H9 (cell line): ENCODE measurements around the gene PDPK1. TPM values are rescaled to one million over a fixed set of nuclear protein-coding genes. Genes with fewer than 3 reads are reported as not detected.
"Not testable (repeated sequence)": the region's sequence is repeated elsewhere in the genome, so short reads cannot be mapped to it uniquely, and the experiment has no call there.

Experiments used
- DNase-seq: peaks from one replicate; pipeline ENCODE4 v3.0.0-alpha.2; 2017
- H2AFZ ChIP-seq: one replicate; pipeline ENCODE4 v1.6.1; 2013; ENCODE audit warnings: mild to moderate bottlenecking, low read length, control low read depth, moderate library complexity
- H2AK5ac ChIP-seq: 2 replicates; pipeline ENCODE4 v1.6.1; 2013; ENCODE audit warnings: low read length, control low read depth, mixed read lengths; ENCODE audit not compliant: insufficient read length
- H2BK120ac ChIP-seq: one replicate; pipeline ENCODE4 v1.6.1; 2013; ENCODE audit warnings: low read depth, mild to moderate bottlenecking, low read length, control low read depth, inconsistent platforms; ENCODE audit not compliant: poor library complexity, severe bottlenecking
- H2BK12ac ChIP-seq: 2 replicates; pipeline ENCODE4 v1.6.1; 2013; ENCODE audit warnings: low read length, control low read depth, mixed read lengths, low read depth; ENCODE audit not compliant: insufficient read length
- H2BK15ac ChIP-seq: 2 replicates; pipeline ENCODE4 v1.6.1; 2013; ENCODE audit warnings: low read depth, low read length, control low read depth
- H2BK20ac ChIP-seq: one replicate; pipeline ENCODE4 v1.6.1; 2013; ENCODE audit warnings: low read depth, mild to moderate bottlenecking, low read length, control low read depth, inconsistent platforms; ENCODE audit not compliant: poor library complexity, severe bottlenecking
- H2BK5ac ChIP-seq: 2 replicates; pipeline ENCODE4 v1.6.1; 2013; ENCODE audit warnings: low read length, control low read depth, mixed read lengths; ENCODE audit not compliant: insufficient read length
- H3K14ac ChIP-seq: 2 replicates; pipeline ENCODE4 v1.6.1; 2013; ENCODE audit warnings: low read length, control low read depth; ENCODE audit not compliant: insufficient read depth
- H3K18ac ChIP-seq: 2 replicates; pipeline ENCODE4 v1.6.1; 2013; ENCODE audit warnings: low read depth, mild to moderate bottlenecking, mixed read lengths, low read length, control low read depth; ENCODE audit not compliant: insufficient read length
- H3K23ac ChIP-seq: 2 replicates; pipeline ENCODE4 v1.6.1; 2013; ENCODE audit warnings: low read length, control low read depth, mixed read lengths, low read depth; ENCODE audit not compliant: insufficient read length
- H3K23me2 ChIP-seq: 2 replicates; pipeline ENCODE4 v1.6.1; 2013; ENCODE audit warnings: low read depth, mild to moderate bottlenecking, mixed read lengths, low read length, control low read depth; ENCODE audit not compliant: insufficient read length, poor library complexity, severe bottlenecking
- H3K27ac ChIP-seq: 2 replicates; pipeline ENCODE4 v1.5.1; 2013; ENCODE audit warnings: low read length, control low read depth, mixed read lengths, low read depth; ENCODE audit not compliant: insufficient read length
- H3K27me3 ChIP-seq: 2 replicates; pipeline ENCODE4 v1.6.1; 2013; ENCODE audit warnings: low read length, control low read depth, inconsistent platforms; ENCODE audit not compliant: insufficient read depth
- H3K4ac ChIP-seq: 2 replicates; pipeline ENCODE4 v1.6.1; 2013; ENCODE audit warnings: low read depth, mild to moderate bottlenecking, control low read depth, inconsistent platforms, low read length, moderate library complexity
- H3K4me1 ChIP-seq: 2 replicates; pipeline ENCODE4 v1.6.1; 2013; ENCODE audit warnings: low read length, control low read depth, inconsistent platforms; ENCODE audit not compliant: insufficient read depth
- H3K4me2 ChIP-seq: 2 replicates; pipeline ENCODE4 v1.6.1; 2013; ENCODE audit warnings: low read length, control low read depth, mixed read lengths; ENCODE audit not compliant: insufficient read length, insufficient read depth
- H3K56ac ChIP-seq: 2 replicates; pipeline ENCODE4 v1.6.1; 2013; ENCODE audit warnings: low read depth, mild to moderate bottlenecking, mixed read lengths, low read length, control low read depth; ENCODE audit not compliant: insufficient read length
- H3K79me1 ChIP-seq: 2 replicates; pipeline ENCODE4 v1.6.1; 2013; ENCODE audit warnings: low read depth, mild to moderate bottlenecking, moderate library complexity, low read length, control low read depth, inconsistent platforms; ENCODE audit not compliant: insufficient read depth, poor library complexity, severe bottlenecking
- H3K79me2 ChIP-seq: 2 replicates; pipeline ENCODE4 v1.6.1; 2013; ENCODE audit warnings: low read length, control low read depth, inconsistent platforms; ENCODE audit not compliant: insufficient read depth
- H3K9ac ChIP-seq: 2 replicates; pipeline ENCODE4 v1.6.1; 2013; ENCODE audit warnings: low read length, control low read depth, mixed read lengths; ENCODE audit not compliant: insufficient read length; ENCODE audit errors: extremely low read depth
- H3K9me3 ChIP-seq: one replicate; pipeline ENCODE4 v1.6.1; 2013; ENCODE audit warnings: low read depth, low read length, inconsistent platforms; ENCODE audit not compliant: control insufficient read depth
- H3T11ph ChIP-seq: one replicate; pipeline ENCODE4 v1.6.1; 2013; ENCODE audit warnings: mild to moderate bottlenecking, low read length, control low read depth, inconsistent platforms
- H4K20me1 ChIP-seq: one replicate; pipeline ENCODE4 v1.6.1; 2013; ENCODE audit not compliant: control insufficient read depth, insufficient read length, insufficient read depth
- H4K5ac ChIP-seq: 2 replicates; pipeline ENCODE4 v1.6.1; 2013; ENCODE audit warnings: low read depth, mild to moderate bottlenecking, mixed read lengths, low read length, control low read depth; ENCODE audit not compliant: insufficient read length
- H4K8ac ChIP-seq: replicated peaks from 2 replicates; pipeline ENCODE4 v1.6.1; 2013; ENCODE audit warnings: low read length, control low read depth, mixed read lengths, low read depth; ENCODE audit not compliant: insufficient read length
- H4K91ac ChIP-seq: 2 replicates; pipeline ENCODE4 v1.6.1; 2013; ENCODE audit warnings: low read depth, mild to moderate bottlenecking, moderate library complexity, mixed read lengths, low read length, control low read depth; ENCODE audit not compliant: insufficient read length
- H3K27ac Mint-ChIP-seq, 3 experiments: 2 replicates in 2 of 3; 3 replicates in 1 of 3; pipeline ENCODE4 v1.8.0; 2020 to 2021; ENCODE audit warnings: mixed read lengths in 3 of 3, mild to moderate bottlenecking in 1 of 3, moderate library complexity in 1 of 3
- H3K27me3 Mint-ChIP-seq: 2 replicates; pipeline ENCODE4 v1.8.0; 2021; ENCODE audit warnings: low read depth, mild to moderate bottlenecking, moderate library complexity, mixed read lengths
- H3K36me3 Mint-ChIP-seq, 3 experiments: 2 replicates in 2 of 3; 3 replicates in 1 of 3; pipeline ENCODE4 v1.8.0; 2020 to 2021; ENCODE audit warnings: low read depth in 3 of 3, mixed read lengths in 3 of 3; ENCODE audit not compliant: insufficient read depth in 1 of 3
- H3K4me1 Mint-ChIP-seq, 2 experiments: 2 replicates each; pipeline ENCODE4 v1.8.0; 2020; ENCODE audit warnings: mixed read lengths in 2 of 2
- H3K4me3 Mint-ChIP-seq, 2 experiments: 2 replicates in 1 of 2; 3 replicates in 1 of 2; pipeline ENCODE4 v1.8.0; 2020 to 2021; ENCODE audit warnings: mild to moderate bottlenecking in 2 of 2, mixed read lengths in 2 of 2, moderate library complexity in 1 of 2
- H3K9me3 Mint-ChIP-seq, 2 experiments: 2 replicates in 1 of 2; 3 replicates in 1 of 2; pipeline ENCODE4 v1.8.0; 2020; ENCODE audit warnings: mild to moderate bottlenecking in 2 of 2, mixed read lengths in 2 of 2, moderate library complexity in 1 of 2
- WGBS: extraction: QIAGEN DNeasy Blood & Tissue Kit; methylation state at CpG from one replicate; pipeline ENCODE4 v1.1.7; 2013; ENCODE audit warnings: missing lambda C conversion rate, low lambda C conversion rate, mixed read lengths; ENCODE audit not compliant: insufficient read length; ENCODE audit errors: extremely low coverage; 5-methylcytosine and 5-hydroxymethylcytosine counted together
- microRNA-seq: library from miRNA; unstranded; fragments of <30 nt; microRNA quantifications from one replicate; pipeline ENCODE4, GENCODE V29; 2020; ENCODE audit warnings: borderline microRNAs expressed
- total RNA-seq: library from RNA; stranded (reverse); gene quantifications from 2 replicates; pipeline ENCODE4 v1.2.1, GENCODE V29; 2021

The PDPK1 gene
- total RNA-seq, 1 experiment from 2014 or later: 32.8 TPM

GRCh38 chr16:2651268-2651871 is 113.5 kb downstream of the PDPK1 start:
- H2AFZ ChIP-seq, H3K9ac ChIP-seq, H4K20me1 ChIP-seq, H2BK120ac ChIP-seq, H4K91ac ChIP-seq, H3K4me2 ChIP-seq, H3K79me2 ChIP-seq, H3K27me3 Mint-ChIP-seq, H3K9me3 Mint-ChIP-seq, H3K23ac ChIP-seq, H3K14ac ChIP-seq, H3K9me3 ChIP-seq, H3T11ph ChIP-seq, H2BK5ac ChIP-seq, DNase-seq, H3K23me2 ChIP-seq, H4K8ac ChIP-seq, H4K5ac ChIP-seq, H3K36me3 Mint-ChIP-seq, H3K79me1 ChIP-seq, H3K27ac Mint-ChIP-seq, H3K4me1 Mint-ChIP-seq, H3K4ac ChIP-seq, H3K27ac ChIP-seq, H2BK15ac ChIP-seq, H3K27me3 ChIP-seq, H3K4me1 ChIP-seq, H3K4me3 Mint-ChIP-seq, H3K56ac ChIP-seq, H2BK12ac ChIP-seq, H3K18ac ChIP-seq, H2BK20ac ChIP-seq, H2AK5ac ChIP-seq: not testable (repeated sequence)
- no CpG with 5 or more reads among the region's 14 CpGs for WGBS

Small RNA genes within 50 kb of the gene (microRNA-seq; reads per million reads assigned to microRNA genes)
- gene MIR3178: not detected

Other genes starting within 250 kb of the PDPK1 start
- gene ABCA3, start 197.3 kb upstream of the PDPK1 start, total RNA-seq: 8.0 and 9.5 TPM in 2 replicates
- gene CCNF, start 108.6 kb upstream of the PDPK1 start, total RNA-seq: 61.6 and 62.2 TPM in 2 replicates
- 40.7 and 45.4 TPM in 2 replicates for gene TEDC2, start 77.9 kb upstream of the PDPK1 start, total RNA-seq
- 1.3 TPM in 2 replicates for gene NTN3, start 66.7 kb upstream of the PDPK1 start, total RNA-seq
- gene TBC1D24, start 62.9 kb upstream of the PDPK1 start, total RNA-seq: 19.0 and 19.8 TPM in 2 replicates
- gene ATP6V0C, start 24.1 kb upstream of the PDPK1 start, total RNA-seq: 176 and 184 TPM in 2 replicates
- 56.4 and 61.5 TPM in 2 replicates for gene AMDHD2, start 17.6 kb upstream of the PDPK1 start, total RNA-seq
- not detected in 2 replicates for gene CEMP1, start 6.6 kb upstream of the PDPK1 start, total RNA-seq
- gene KCTD5, start 144.5 kb downstream of the PDPK1 start, total RNA-seq: 38.8 and 39.9 TPM in 2 replicates
- gene PRSS27, start 182.2 kb downstream of the PDPK1 start, total RNA-seq: 3.6 and 5.0 TPM in 2 replicates
- 667 and 694 TPM in 2 replicates for gene SRRM2, start 214.6 kb downstream of the PDPK1 start, total RNA-seq
- 319 and 331 TPM in 2 replicates for gene ELOB, start 239.3 kb downstream of the PDPK1 start, total RNA-seq
- not detected in 2 replicates for gene PRSS33, start 249.5 kb downstream of the PDPK1 start, total RNA-seq